Measurements from ENCODE around the gene RAMACL.

- TF ChIP-seq RAD21 (IDR thresholded peaks at IDR 0.05; ENCODE audit: low read length) (no peak), FOS (IDR thresholded peaks at IDR 0.05; ENCODE audit: low read depth, low read length) (no peak), POLR2A (IDR thresholded peaks at IDR 0.05; ENCODE audit: low read depth, low read length) (no peak), MAZ (IDR thresholded peaks at IDR 0.05; ENCODE audit: borderline replicate concordance, low read depth, low read length) (no peak), SMC3 (IDR thresholded peaks at IDR 0.05; ENCODE audit: low read depth, low read length) (no peak)
- TF ChIP-seq, protein P1, sequence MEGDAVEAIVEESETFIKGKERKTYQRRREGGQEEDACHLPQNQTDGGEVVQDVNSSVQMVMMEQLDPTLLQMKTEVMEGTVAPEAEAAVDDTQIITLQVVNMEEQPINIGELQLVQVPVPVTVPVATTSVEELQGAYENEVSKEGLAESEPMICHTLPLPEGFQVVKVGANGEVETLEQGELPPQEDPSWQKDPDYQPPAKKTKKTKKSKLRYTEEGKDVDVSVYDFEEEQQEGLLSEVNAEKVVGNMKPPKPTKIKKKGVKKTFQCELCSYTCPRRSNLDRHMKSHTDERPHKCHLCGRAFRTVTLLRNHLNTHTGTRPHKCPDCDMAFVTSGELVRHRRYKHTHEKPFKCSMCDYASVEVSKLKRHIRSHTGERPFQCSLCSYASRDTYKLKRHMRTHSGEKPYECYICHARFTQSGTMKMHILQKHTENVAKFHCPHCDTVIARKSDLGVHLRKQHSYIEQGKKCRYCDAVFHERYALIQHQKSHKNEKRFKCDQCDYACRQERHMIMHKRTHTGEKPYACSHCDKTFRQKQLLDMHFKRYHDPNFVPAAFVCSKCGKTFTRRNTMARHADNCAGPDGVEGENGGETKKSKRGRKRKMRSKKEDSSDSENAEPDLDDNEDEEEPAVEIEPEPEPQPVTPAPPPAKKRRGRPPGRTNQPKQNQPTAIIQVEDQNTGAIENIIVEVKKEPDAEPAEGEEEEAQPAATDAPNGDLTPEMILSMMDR (conservative IDR thresholded peaks at IDR 0.05; ENCODE audit: low read depth, low read length): no peak
- TF ChIP-seq, protein P2, sequence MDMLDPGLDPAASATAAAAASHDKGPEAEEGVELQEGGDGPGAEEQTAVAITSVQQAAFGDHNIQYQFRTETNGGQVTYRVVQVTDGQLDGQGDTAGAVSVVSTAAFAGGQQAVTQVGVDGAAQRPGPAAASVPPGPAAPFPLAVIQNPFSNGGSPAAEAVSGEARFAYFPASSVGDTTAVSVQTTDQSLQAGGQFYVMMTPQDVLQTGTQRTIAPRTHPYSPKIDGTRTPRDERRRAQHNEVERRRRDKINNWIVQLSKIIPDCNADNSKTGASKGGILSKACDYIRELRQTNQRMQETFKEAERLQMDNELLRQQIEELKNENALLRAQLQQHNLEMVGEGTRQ (IDR thresholded peaks at IDR 0.05; ENCODE audit: low read depth, low read length): no peak
These were observed 11.3 kb downstream of the RAMACL start for GRCh38 chr6:166575205-166575604.

Data from IMR-90 (cell line).